AG10803 (cell line): Measurements from ENCODE around the gene MORN4.

ENCODE experiments used
- DNase-seq: peaks from one replicate; pipeline ENCODE4 v3.0.0; 2010; ENCODE audit warnings: low read depth
- H3K4me3 ChIP-seq: 2 replicates; pipeline ENCODE4 v1.5.1; 2011; ENCODE audit warnings: mild to moderate bottlenecking, low read length, control low read depth
- CTCF ChIP-seq: conservative IDR thresholded peaks from 2 replicates; pipeline ENCODE4 v1.5.1; 2011; ENCODE audit warnings: mild to moderate bottlenecking, low read length, control low read depth, inconsistent platforms

Gene MORN4

GRCh38 chr10:97628228-97628627 lies 5.1 kb downstream of the MORN4 start:
- no peak overlapping the region for H3K4me3 ChIP-seq
- DNase-seq: no peak
- no peak for TF ChIP-seq CTCF

- H3K4me3 ChIP-seq: no peak overlapping the region
- TF ChIP-seq CTCF: no peak
- DNase-seq: no peak
Observed at GRCh38 chr10:97627731-97628130, 5.6 kb downstream of the MORN4 start.

GRCh38 chr10:97623277-97623676 lies 10.0 kb downstream of the MORN4 start:
- TF ChIP-seq CTCF: no peak
- DNase-seq: no peak
- H3K4me3 ChIP-seq: no peak overlapping the region

GRCh38 chr10:97618733-97619132 lies 14.6 kb downstream of the MORN4 start:
- TF ChIP-seq CTCF: no peak
- H3K4me3 ChIP-seq: no peak overlapping the region
- no peak for DNase-seq

- no peak for TF ChIP-seq CTCF
- no peak for DNase-seq
- no peak overlapping the region for H3K4me3 ChIP-seq
Observed at GRCh38 chr10:97618285-97618684, 15.0 kb downstream of the MORN4 start.

DNA sequence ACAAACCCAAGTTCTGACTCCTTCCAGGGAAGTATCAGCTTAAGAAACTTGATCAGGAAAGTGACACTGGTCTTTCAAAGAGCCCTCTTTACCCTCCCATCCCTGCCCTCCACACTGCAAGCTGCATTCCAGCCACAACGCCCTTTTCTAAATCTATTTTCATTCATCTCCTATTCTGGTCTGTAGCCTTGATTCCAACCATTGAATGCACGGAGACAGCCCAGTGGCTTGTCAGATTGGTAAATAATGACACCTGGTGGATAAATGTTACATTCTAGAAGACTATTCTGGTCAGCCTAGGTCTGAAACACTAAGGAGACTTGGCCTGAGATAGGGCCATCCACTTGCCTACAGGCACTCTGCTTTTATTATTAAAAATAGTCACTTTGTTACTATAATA lies 20.9 kb downstream of the MORN4 start:
- no peak overlapping the region for H3K4me3 ChIP-seq
- TF ChIP-seq CTCF: peak; percentile 56
- DNase-seq: peak; percentile 55

GRCh38 chr10:97611473-97611872 lies 21.8 kb downstream of the MORN4 start:
- TF ChIP-seq CTCF: no peak
- no peak overlapping the region for H3K4me3 ChIP-seq
- no peak for DNase-seq
